ENCODE results near the gene MASP1.

DNA sequence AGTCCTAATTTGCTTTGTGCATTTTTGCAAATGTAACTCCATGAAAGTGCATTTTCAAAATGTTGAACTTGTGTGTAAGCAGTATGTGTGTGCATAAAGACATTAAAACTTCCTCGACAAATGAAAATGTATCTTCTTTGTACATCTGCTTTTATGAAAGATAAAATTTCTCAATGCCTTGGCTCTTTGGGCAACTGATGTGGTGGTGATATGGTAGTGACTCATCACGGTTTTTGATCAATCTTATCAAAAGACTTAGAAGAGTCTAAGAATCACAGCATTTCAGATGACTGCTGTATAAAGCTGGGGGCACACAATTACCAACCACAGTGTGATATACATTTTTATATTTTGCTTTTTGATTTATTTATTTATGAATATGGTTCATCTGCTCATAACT lies 5.4 kb upstream of the MASP1 start:
- TF ChIP-seq RAD21 (IDR thresholded peaks at IDR 0.05; ENCODE audit: low read depth): no peak
- TF ChIP-seq ATF3 (IDR thresholded peaks at IDR 0.05): no peak
- TF ChIP-seq ELF1 (IDR thresholded peaks at IDR 0.05; ENCODE audit: borderline replicate concordance, low read depth): no peak
- TF ChIP-seq YY1 (IDR thresholded peaks at IDR 0.05; ENCODE audit: extremely low read depth, insufficient replicate concordance, low read depth, low read length): no peak
- TF ChIP-seq POLR2A (IDR thresholded peaks at IDR 0.05; ENCODE audit: borderline replicate concordance, extremely low read depth, insufficient read depth, insufficient read length): no peak
- TF ChIP-seq CTCF (IDR thresholded peaks at IDR 0.05 in 2 of 3, conservative IDR thresholded peaks at IDR 0.05 in 1 of 3; ENCODE audit: borderline replicate concordance in 1 of 3, insufficient read depth in 1 of 3, low read depth in 2 of 3, low read length in 2 of 3): no peak
- no peak for TF ChIP-seq POLR2AphosphoS5 (IDR thresholded peaks at IDR 0.05; ENCODE audit: low read depth, low read length)
- TF ChIP-seq JUND (IDR thresholded peaks at IDR 0.05): no peak
- TF ChIP-seq, protein P1, sequence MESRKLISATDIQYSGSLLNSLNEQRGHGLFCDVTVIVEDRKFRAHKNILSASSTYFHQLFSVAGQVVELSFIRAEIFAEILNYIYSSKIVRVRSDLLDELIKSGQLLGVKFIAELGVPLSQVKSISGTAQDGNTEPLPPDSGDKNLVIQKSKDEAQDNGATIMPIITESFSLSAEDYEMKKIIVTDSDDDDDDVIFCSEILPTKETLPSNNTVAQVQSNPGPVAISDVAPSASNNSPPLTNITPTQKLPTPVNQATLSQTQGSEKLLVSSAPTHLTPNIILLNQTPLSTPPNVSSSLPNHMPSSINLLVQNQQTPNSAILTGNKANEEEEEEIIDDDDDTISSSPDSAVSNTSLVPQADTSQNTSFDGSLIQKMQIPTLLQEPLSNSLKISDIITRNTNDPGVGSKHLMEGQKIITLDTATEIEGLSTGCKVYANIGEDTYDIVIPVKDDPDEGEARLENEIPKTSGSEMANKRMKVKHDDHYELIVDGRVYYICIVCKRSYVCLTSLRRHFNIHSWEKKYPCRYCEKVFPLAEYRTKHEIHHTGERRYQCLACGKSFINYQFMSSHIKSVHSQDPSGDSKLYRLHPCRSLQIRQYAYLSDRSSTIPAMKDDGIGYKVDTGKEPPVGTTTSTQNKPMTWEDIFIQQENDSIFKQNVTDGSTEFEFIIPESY (IDR thresholded peaks at IDR 0.05; ENCODE audit: extremely low read depth, insufficient replicate concordance, low read length): no peak
- no peak for TF ChIP-seq EZH2 (IDR thresholded peaks at IDR 0.05)
- no peak for TF ChIP-seq CEBPB (IDR thresholded peaks at IDR 0.05; ENCODE audit: low read depth)
